DND-41 (cell line): ENCODE results near the gene ADAP2.
"Not testable (repeated sequence)": the region's sequence is repeated elsewhere in the genome, so short reads cannot be mapped to it uniquely, and the experiment has no call there.

Experiments used
- ATAC-seq: fragments of 200-7000 bp; cut with Tn5 transposase; 3 replicates; pipeline ENCODE4 v1.9.1; 2021; ENCODE audit warnings: low read depth; ENCODE audit not compliant: insufficient read depth
- DNase-seq: peaks from one replicate; pipeline ENCODE4 v3.0.0-alpha.2; 2020
- H2AFZ ChIP-seq: 2 replicates; pipeline ENCODE4 v1.6.0; 2012; ENCODE audit warnings: low read depth, low read length
- H3K27ac ChIP-seq: 2 replicates; pipeline ENCODE4 v1.5.1; 2012; ENCODE audit warnings: low read length, inconsistent platforms
- H3K27me3 ChIP-seq: fragments of 200-600 bp; sonication (generic); 2 replicates; pipeline ENCODE4 v1.6.0; 2012; ENCODE audit warnings: low read length, mild to moderate bottlenecking, inconsistent platforms; ENCODE audit not compliant: insufficient read depth, poor library complexity
- H3K36me3 ChIP-seq: 2 replicates; pipeline ENCODE4 v1.5.1; 2012; ENCODE audit warnings: low read length, inconsistent platforms; ENCODE audit not compliant: insufficient read depth
- H3K4me1 ChIP-seq: 2 replicates; pipeline ENCODE4 v1.5.1; 2012; ENCODE audit warnings: mild to moderate bottlenecking, low read length; ENCODE audit not compliant: insufficient read depth
- H3K4me2 ChIP-seq: 2 replicates; pipeline ENCODE4 v1.6.0; 2012; ENCODE audit warnings: mild to moderate bottlenecking, moderate library complexity, low read length, inconsistent platforms; ENCODE audit not compliant: insufficient read depth
- H3K4me3 ChIP-seq, 2 experiments: fragments of 200-600 bp in 1 of 2; shearing (Covaris generic) in 1 of 2; 2 replicates each; pipeline ENCODE4 v1.5.1; 2012 to 2016; ENCODE audit warnings: inconsistent platforms in 2 of 2, low read length in 2 of 2, mild to moderate bottlenecking in 2 of 2, low read depth in 1 of 2, moderate library complexity in 1 of 2
- H3K79me2 ChIP-seq: 2 replicates; pipeline ENCODE4 v1.6.0; 2012; ENCODE audit warnings: low read length, inconsistent platforms; ENCODE audit not compliant: insufficient read depth
- H3K9ac ChIP-seq: 2 replicates; pipeline ENCODE4 v1.6.0; 2012; ENCODE audit warnings: low read depth, mild to moderate bottlenecking, inconsistent platforms, low read length, moderate library complexity
- H3K9me3 ChIP-seq: 2 replicates; pipeline ENCODE4 v1.5.1; 2012; ENCODE audit warnings: low read length, moderate library complexity, mild to moderate bottlenecking, inconsistent platforms; ENCODE audit not compliant: insufficient read depth, severe bottlenecking
- H4K20me1 ChIP-seq: 2 replicates; pipeline ENCODE4 v1.6.0; 2012; ENCODE audit warnings: low read length; ENCODE audit not compliant: insufficient read depth
- EZH2 ChIP-seq: IDR thresholded peaks from 3 replicates; pipeline ENCODE4 v1.6.1; 2012; ENCODE audit warnings: borderline replicate concordance, low read depth, mild to moderate bottlenecking, moderate library complexity, low read length, inconsistent platforms; ENCODE audit not compliant: severe bottlenecking
- TF ChIP-seq, protein P1 (sequence below): IDR thresholded peaks from 2 replicates; pipeline ENCODE4 v1.5.1; 2012; ENCODE audit warnings: borderline replicate concordance, low read length, moderate library complexity, mild to moderate bottlenecking; ENCODE audit not compliant: poor library complexity, severe bottlenecking; ENCODE audit errors: extremely low read depth

Gene ADAP2

DNA sequence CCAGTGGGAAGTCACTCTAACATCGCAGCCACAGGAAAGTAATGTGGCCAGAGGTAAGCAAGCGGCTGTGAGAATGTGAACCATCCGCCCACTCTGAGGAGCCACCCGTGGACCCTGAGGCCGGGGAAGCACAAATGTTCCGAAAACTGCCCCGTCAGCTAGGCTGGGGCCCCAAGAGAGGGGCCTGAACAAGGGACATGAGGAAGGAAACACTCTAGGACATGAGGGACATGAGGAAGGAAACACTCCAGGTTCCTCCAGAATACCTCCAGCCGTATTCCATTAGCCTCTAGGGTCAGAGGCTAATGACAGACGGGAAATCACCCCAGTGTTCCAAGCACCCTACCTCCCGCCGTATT, 16.0 kb upstream of the ADAP2 start:
- no peaks in the 10 kb centered on the region for H4K20me1 ChIP-seq
- no peaks in the 10 kb centered on the region for H3K9me3 ChIP-seq
- DNase-seq (no peak), ATAC-seq (peak; percentile 17)
- TF ChIP-seq EZH2, result no peak
- TF ChIP-seq, protein P1, sequence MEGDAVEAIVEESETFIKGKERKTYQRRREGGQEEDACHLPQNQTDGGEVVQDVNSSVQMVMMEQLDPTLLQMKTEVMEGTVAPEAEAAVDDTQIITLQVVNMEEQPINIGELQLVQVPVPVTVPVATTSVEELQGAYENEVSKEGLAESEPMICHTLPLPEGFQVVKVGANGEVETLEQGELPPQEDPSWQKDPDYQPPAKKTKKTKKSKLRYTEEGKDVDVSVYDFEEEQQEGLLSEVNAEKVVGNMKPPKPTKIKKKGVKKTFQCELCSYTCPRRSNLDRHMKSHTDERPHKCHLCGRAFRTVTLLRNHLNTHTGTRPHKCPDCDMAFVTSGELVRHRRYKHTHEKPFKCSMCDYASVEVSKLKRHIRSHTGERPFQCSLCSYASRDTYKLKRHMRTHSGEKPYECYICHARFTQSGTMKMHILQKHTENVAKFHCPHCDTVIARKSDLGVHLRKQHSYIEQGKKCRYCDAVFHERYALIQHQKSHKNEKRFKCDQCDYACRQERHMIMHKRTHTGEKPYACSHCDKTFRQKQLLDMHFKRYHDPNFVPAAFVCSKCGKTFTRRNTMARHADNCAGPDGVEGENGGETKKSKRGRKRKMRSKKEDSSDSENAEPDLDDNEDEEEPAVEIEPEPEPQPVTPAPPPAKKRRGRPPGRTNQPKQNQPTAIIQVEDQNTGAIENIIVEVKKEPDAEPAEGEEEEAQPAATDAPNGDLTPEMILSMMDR, result no peak
- H3K27me3 ChIP-seq, result no peaks in the 10 kb centered on the region
- H3K4me3 ChIP-seq, result peak overlapping the region; percentile 68 to 77
- peaks cover 43% of the 10 kb centered on the region for H3K79me2 ChIP-seq
- peak overlapping the region; percentile 99 for H2AFZ ChIP-seq
- H3K4me1 ChIP-seq, result peaks cover 33% of the 10 kb centered on the region
- peak overlapping the region; percentile 80 for H3K27ac ChIP-seq
- H3K4me2 ChIP-seq, result peak overlapping the region; percentile 80
- H3K36me3 ChIP-seq, result peaks cover 17% of the 10 kb centered on the region
- H3K9ac ChIP-seq, result peak overlapping the region; percentile 84

DNA sequence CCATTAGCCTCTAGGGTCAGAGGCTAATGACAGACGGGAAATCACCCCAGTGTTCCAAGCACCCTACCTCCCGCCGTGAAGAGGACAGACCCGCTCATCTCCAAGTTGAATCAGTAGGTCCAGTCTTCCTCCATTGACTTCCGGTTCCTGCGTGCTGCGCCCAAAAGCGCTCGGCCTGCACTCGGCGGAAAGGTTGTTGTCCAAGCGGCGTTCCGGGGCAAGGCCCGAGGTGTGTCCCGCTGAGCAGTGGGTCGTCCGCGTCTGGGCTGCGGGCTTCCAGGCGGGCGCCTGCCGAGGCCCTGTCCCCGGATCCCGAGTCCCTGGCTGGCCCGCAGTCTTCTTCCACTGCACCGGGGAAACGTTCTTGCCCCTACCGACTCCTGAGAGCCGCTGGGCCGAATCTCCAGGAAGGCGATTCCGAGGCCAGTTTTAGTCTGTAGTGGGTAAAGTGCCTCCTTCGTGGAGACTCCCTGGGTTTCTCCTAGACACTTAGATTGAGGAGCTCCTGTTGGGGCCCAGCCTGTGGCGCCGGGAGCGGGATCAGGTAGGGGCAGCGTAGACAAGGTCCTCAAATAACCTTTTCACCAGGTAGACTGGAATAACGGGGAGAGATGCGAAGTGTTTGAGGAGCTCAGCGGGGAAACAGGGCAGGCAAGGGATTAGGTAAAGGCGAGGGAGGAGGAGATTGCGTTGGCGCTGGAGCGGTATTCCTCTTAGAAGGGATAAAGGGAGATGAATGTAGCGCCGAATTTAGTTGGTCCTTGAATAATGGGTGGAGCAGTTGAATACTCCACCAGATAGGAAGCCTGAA, 15.4 kb upstream of the ADAP2 start, which contains the start of gene TEFM:
Gene TEFM, minus strand, starts transcription at position 138 of the 811 bp plus-strand sequence. Its CDS starts 40 bp downstream, at position 98.
- Histone ChIP-seq H3K36me3 (peaks cover 17% of the 10 kb centered on the region), H4K20me1 (no peaks in the 10 kb centered on the region), H3K27ac (peak within 1 kb of the TSS; percentile 80), H3K4me3 (peak within 1 kb of the TSS; percentile 68 to 77), H2AFZ (peak within 1 kb of the TSS; percentile 99), H3K79me2 (peaks cover 41% of the 10 kb centered on the region), H3K9me3 (no peaks in the 10 kb centered on the region), H3K4me1 (peaks cover 33% of the 10 kb centered on the region), H3K4me2 (peak within 1 kb of the TSS; percentile 80), H3K27me3 (no peaks in the 10 kb centered on the region), H3K9ac (peak within 1 kb of the TSS; percentile 84)
- TF ChIP-seq EZH2, result no peak
- TF ChIP-seq, protein P1, result no peak
- DNase-seq (peak; percentile 92), ATAC-seq (peak; percentile 93)

DNA sequence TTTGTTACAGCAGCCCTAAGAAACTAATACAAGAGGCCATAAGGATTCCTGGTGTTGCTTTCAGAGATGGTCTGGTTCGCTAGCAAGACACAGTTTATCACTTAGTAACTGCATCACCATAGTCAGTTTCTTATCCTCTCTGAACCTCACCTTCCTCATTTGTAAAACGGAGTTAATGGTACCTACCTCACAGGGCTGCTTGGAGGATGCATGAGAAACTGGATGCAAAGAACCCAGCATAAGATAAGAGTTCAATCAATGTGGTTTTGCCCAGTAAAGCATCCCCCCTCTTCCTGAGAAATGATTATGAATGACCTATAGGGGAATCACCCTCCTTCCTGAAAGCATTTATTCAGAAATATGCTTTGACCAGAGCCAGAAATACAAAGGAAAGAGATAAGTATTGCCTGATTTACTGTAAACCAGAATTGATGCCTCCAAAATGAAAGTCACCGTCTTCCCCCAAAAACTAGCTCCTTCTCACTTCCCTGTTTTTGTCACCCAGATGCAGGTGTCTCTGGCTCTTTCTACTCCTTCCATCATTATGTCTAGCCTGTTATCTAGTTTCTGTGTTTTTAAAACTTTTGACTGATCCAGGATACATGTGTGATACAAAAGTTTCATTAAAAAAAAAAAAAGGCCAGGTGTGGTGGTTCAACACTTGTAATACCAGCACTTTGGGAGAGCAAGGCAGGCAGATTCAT, 12.9 kb upstream of the ADAP2 start:
- no peak for TF ChIP-seq EZH2
- TF ChIP-seq, protein P1, result no peak
- no peak overlapping the region for H3K9ac ChIP-seq
- H4K20me1 ChIP-seq, result no peaks in the 10 kb centered on the region
- H3K4me2 ChIP-seq, result no peak overlapping the region
- H3K79me2 ChIP-seq, result peaks cover 35% of the 10 kb centered on the region
- ATAC-seq (no peak), DNase-seq (no peak)
- H3K9me3 ChIP-seq, result no peaks in the 10 kb centered on the region
- peaks cover 29% of the 10 kb centered on the region for H3K4me1 ChIP-seq
- no peak overlapping the region for H3K4me3 ChIP-seq
- H3K36me3 ChIP-seq, result peaks cover 3% of the 10 kb centered on the region
- no peak overlapping the region for H3K27ac ChIP-seq
- no peak overlapping the region for H2AFZ ChIP-seq
- no peaks in the 10 kb centered on the region for H3K27me3 ChIP-seq

- H3K27ac ChIP-seq, H3K27me3 ChIP-seq, H3K9me3 ChIP-seq, DNase-seq, H3K9ac ChIP-seq, H3K4me3 ChIP-seq, H3K36me3 ChIP-seq, H2AFZ ChIP-seq, H3K4me2 ChIP-seq, H4K20me1 ChIP-seq, ATAC-seq: not testable (repeated sequence)
- H3K79me2 ChIP-seq, result peaks cover 26% of the 10 kb centered on the region
- H3K4me1 ChIP-seq, result peaks cover 19% of the 10 kb centered on the region
Measured at GRCh38 chr17:30910151-30910550, 11.6 kb upstream of the ADAP2 start.
